GM19397 (cell line): Measurements from ENCODE around the gene FAIM2.

Experiments used
- ATAC-seq: cut with Tn5 transposase; IDR thresholded peaks from one replicate; pipeline ENCODE4 v1.9.1; 2021; ENCODE audit warnings: mild to moderate bottlenecking, moderate library complexity; ENCODE audit not compliant: unreplicated experiment

Gene FAIM2

GRCh38 chr12:49939707-49940106, 36.0 kb upstream of the FAIM2 start:
- ATAC-seq: no peak

- ATAC-seq: no peak
Measured at GRCh38 chr12:49939307-49939706, 35.6 kb upstream of the FAIM2 start.

DNA sequence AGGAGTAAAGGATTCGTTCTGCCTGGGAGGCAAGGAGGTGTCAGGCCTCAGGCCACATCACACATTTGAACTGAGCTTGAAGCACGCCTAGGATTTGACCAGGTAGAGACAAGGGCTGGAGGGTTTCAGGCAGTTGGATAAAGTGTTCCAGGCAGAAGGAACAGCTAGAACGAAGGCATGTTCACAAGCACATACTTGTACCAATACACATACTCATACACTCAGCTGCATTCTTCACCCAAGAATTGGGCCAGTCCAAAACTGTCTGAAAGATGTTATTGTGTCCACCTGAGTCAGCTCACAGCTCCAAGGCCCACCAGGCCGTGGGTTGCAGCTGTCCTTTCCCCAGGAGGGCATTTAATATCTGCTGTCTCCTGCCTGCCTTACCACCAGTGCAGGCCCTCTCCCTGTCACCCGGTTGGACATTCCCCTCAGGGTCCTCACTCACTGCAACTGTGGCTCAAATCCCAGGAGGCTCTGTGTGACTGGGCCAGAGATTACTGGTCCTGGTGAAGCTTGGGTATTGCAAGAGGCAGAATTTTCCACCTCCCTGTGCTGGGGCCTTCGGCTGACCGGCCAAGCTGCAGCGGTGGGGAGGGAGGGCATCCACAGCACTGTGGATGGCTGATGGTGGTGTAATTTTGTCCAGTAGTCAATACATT, 34.1 kb upstream of the FAIM2 start:
- no peak for ATAC-seq

DNA sequence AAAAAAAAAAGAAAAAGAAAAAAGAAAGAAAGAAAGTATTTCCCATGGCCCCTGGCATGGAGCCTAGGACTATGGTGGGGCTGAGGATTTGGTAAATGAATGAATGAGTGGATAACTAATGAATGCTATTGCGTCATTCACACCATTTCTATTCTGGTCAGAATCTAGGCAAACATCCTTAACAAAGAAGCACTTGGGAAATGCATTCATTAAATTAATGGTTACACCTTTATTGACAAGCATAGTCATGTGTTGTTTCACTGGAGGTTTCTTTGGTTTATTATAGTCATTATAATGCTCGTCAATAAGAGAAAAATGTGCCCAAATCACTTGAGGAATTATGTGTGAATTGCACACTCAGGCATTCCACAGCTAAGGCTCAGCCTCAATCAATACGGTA, 33.2 kb upstream of the FAIM2 start:
- ATAC-seq: no peak

GRCh38 chr12:49934505-49934904, 30.8 kb upstream of the FAIM2 start:
- no peak for ATAC-seq

DNA sequence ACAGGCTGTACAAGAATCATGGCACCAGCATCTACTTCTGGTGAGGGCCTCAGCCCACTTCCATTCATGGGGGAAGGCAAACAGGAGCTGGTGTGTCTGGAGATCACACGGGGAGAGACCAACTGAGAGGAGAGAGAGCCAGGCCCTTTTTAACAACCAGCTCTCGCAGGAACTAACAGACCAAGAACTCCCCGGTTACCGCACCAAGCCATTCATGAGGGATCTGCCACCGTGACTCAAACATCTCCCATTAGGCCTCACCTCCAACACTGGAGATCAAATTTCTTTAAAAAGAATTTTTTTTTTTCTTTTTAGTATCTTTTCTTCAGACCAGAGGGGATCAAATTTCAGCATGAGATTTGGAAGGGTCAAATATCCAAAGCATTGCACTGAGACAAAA, 30.1 kb upstream of the FAIM2 start:
- ATAC-seq: no peak

DNA sequence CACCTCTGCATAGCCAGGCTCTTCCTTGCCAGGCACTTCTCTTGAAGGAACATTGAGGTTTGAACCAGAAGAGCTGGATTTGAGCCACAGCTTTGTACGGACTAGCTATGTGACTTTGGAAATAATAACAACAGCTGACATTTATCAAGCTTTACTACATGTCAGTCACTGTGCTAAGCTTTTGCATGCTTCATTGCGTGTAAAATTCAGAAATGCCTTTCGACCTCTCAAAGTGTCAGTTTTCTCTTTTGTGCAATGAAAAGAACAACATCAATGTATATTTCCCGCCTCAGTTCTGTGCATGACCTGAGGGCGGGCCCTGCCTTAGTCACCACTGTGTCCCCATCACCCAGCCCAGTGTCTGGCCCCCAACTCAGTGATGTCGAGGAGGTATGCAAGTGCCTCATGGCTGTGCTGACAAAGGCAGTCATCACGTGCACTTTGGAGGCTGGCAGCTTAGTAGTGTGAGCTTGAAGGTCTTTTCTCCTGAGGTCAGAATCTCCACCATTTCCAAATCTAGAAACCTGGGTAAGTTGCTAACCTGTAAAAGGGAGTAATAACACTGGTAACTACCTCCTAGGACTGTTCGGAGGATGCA, 28.9 kb upstream of the FAIM2 start:
- ATAC-seq: no peak

GRCh38 chr12:49932023-49932422, 28.3 kb upstream of the FAIM2 start:
- ATAC-seq: no peak

GRCh38 chr12:49930515-49931288, 27.0 kb upstream of the FAIM2 start:
- ATAC-seq: no peak

GRCh38 chr12:49929581-49929980, 25.9 kb upstream of the FAIM2 start:
- no peak for ATAC-seq

- ATAC-seq: no peak
Measured at GRCh38 chr12:49928471-49928870, 24.8 kb upstream of the FAIM2 start.

- no peak for ATAC-seq
Measured at GRCh38 chr12:49925433-49926204, 21.9 kb upstream of the FAIM2 start.

- ATAC-seq: no peak
Measured at GRCh38 chr12:49924628-49925246, 21.0 kb upstream of the FAIM2 start.

DNA sequence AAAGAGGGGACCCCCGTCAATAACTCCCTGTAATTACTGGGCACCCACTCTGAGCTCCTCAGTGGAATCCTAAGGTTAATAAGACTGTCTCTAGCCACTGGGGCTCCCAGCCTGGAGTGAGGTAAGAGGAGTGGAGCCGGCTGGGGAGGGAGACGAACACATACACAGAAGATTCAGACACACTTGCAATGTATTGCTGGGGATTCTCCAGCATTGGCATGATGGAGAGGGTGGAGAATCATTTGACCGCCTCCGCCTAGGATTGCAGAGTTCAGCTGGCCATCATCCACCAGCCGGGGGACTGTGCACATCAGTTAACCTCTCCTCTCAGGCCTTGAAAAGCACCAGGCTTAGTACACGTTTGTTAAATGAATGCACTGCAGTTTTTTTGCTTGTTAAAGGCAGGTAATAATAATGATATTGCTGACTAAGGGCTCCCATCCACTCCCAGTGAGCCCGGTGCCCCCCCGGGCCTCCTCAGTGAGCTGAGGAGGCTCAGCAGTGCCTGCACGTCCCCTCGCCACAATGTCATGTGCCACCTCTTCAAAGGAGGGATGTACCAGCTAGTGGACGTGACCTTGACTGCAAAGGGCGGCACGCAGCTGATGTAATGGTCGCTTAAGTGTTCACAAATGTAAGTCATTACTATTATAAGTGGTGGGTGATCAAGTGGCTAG, 20.3 kb upstream of the FAIM2 start:
- no peak for ATAC-seq

DNA sequence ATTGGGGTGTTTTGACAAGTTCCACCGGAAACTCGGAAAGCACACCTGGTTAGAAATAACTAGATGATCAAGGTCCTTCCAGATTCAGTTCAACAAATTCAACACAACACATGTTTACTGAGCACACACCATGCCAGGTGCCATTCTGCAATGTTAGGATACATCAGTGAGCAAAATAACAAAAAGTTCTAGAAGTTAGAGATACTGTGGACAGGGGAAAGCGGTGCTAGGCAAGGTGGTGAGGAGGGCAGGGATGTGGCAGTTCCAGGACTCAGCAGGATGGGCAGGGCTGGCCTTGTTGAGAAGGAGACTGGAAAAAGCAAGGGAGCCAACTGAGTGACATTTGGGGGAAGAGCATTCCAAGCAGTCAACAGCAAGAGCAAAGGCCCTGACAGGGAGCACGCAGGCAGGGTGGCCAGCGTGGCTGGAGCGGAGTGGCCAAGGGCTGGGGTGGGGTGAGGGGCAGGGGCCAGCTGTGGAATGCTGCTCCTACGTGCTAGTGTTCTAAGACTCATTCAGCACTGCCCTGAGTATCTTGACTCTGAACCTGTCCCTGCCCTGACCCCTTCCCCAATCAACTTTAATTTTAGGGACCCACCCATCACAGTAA, 19.4 kb upstream of the FAIM2 start:
- ATAC-seq: no peak

GRCh38 chr12:49922349-49923034, 18.8 kb upstream of the FAIM2 start:
- ATAC-seq: no peak

DNA sequence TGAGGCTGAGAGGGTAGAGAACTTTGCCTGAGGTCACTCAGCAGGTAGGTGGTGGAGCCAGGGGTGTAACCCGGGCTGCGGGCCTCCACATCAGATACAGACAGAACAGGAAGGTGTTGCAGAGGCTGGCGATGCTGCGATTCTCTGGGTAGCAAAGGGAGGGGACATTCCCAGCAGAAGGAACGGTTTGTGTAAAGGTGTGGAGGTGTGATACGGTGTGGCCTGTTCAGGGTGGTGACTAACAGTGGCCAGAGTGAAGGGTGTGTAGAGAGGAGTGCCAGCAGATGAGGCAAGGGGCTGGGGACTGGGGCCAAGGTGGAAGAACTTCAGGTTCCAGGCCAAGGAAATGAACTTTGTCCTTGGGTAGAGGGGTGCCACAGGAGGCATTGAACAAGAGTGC, 18.2 kb upstream of the FAIM2 start:
- ATAC-seq: no peak

GRCh38 chr12:49921299-49921698, 17.6 kb upstream of the FAIM2 start:
- no peak for ATAC-seq

GRCh38 chr12:49920915-49921286, 17.2 kb upstream of the FAIM2 start:
- ATAC-seq: no peak
